ENCODE measurements around the gene ZCCHC7.
"Not testable (repeated sequence)": the region's sequence is repeated elsewhere in the genome, so short reads cannot be mapped to it uniquely, and the experiment has no call there.

Gene ZCCHC7

DNA sequence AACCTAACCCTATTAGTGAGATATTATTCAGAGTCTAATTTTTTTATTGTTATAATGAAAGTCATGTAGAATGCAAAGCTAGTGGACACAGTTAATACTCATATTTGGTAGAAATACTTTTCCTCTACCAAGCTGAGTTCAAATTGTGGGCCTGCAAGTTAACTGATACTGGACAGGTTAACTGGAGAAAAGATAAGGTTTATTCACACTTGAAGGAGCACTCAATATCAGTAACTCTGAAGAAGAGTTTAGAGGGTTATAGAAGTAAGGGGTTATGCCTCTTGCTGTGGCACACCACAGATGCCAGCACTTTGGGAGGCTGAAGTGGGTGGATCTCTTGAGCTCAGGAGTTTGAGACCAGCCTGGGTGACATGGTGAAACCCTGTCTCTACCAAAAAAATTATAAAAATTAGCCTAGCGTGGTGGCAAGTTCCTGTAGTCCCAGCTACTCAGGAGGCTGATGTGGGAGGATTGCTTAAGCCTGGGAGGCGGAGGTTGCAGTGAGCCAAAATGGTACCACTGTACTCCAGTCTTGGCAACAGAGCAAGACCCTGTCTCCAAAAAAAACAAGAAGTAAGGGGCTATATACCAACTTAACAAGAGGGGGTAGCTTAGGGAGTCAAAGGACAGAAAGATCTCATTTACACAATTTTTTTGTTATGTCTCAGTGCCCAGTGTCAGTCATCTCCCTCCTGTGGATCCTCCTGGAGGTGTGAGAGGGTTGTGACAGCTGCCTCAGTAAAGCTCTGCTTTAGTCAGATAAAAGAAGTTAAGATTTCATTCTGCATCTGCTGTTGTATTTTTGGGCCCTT is 180.9 kb downstream of the ZCCHC7 start:
- no peak for DNase-seq

DNA sequence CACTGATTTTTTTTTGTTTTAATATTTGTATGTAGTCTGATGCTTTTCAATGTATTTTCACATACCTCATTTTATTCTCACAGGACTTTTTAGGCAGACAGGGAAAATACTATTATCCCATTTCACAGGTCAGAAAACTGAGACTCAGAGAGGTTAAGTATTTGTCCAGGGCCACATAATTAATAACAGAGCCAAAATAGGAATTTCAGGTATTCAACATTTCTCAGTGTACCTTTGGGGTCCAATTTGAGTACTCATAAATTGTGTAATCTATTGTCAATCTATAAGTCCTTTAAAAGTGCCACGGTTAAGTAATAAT is 181.4 kb downstream of the ZCCHC7 start:
- DNase-seq: no peak

GRCh38 chr9:37302277-37302676 is 181.9 kb downstream of the ZCCHC7 start:
- no peak for DNase-seq

GRCh38 chr9:37303272-37303671 is 182.9 kb downstream of the ZCCHC7 start:
- not testable (repeated sequence) for DNase-seq

- DNase-seq: no peak
Observed at GRCh38 chr9:37309136-37309535, 188.8 kb downstream of the ZCCHC7 start.

GRCh38 chr9:37311938-37312708 is 191.7 kb downstream of the ZCCHC7 start:
- DNase-seq: no peak

DNA sequence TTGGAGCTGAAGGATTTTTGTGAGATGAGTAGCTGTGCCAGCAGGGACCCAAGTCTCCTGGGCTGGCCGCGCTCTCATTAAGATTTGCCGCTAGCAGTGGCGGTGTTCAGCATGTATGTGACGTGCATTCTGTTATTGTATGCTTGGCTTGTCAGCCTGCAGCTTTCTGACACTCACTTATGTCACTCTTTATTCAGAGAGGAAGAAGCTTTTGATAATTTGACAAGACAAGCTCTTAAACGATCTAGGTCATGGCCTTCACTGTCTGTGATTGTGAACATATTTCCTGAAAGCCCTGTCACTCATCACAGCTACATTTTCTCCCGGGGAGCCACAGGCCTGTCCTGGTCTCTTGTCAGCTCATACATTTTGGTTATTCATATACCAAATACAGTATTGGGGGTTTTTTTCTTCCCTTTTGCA is 203.9 kb downstream of the ZCCHC7 start:
- DNase-seq: no peak

- DNase-seq: no peak
Observed at GRCh38 chr9:37324691-37325490, 204.5 kb downstream of the ZCCHC7 start.

- DNase-seq: no peak
Observed at GRCh38 chr9:37325778-37326177, 205.4 kb downstream of the ZCCHC7 start.

DNA sequence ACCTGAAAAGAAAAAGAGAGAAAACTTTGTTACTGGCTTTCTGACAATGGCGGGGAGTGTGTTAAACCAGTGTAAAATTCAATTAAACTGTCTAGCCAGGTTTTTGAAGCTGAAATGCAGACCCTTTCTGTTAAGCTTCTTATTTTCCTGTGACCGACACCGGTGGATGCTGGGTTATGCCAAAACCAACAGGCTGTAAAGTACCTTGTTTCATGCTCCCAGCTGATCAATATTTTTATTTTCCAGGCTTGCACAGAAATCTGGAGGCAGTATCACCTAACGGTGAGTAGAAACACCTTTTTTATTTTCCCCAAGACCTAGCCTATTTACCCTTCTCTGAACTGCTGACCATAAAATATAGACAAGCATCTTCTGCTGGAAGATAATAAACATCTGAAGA is 207.2 kb downstream of the ZCCHC7 start:
- no peak for DNase-seq

DNA sequence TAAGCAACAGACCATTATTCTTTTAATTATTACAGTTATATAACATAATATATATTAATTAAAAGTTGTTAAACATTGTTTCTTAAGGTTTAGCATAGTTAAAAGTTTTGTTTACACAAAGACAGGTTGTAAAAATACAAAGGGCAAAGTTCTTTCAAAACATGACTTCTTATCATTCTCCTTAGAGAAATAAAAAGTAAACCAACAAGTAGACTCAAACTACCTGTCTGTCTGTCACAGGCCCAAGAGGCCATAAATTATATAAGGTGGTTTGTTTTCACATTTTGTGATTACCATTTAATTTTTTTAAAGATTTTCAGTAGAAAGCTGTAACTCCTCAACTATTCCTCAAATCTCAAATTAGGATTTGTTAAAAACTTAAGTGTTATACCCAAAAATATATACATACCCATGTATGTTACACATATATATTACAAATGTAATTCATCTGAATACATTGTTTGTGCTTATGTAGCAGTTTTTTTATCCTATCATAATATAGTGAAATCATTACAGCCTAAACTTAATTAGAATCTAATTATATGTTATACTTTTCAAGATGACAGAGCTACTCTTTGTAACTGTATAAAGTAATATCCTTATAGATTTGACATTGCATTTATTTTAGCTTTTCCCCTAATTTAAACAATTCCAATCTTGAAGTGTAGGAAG is 208.3 kb downstream of the ZCCHC7 start:
- no peak for DNase-seq

DNA sequence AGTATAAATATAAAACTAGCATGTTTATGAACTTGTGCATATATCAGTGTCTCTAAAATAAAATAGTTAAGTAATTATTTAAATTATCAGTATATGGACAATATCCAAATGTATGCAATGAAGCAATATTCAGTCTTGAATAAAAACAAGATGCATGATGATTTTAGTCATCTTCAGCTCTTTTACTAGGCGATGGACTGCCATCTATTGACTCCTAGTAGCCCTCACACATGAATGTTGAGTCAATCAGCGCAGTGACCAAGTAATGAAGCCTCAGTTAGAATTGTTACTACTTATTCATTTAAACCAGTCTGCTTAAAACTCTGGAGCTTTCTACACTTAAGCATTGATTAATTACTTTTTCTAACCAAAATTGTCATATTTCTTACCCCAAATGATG is 209.2 kb downstream of the ZCCHC7 start:
- DNase-seq: no peak

DNA sequence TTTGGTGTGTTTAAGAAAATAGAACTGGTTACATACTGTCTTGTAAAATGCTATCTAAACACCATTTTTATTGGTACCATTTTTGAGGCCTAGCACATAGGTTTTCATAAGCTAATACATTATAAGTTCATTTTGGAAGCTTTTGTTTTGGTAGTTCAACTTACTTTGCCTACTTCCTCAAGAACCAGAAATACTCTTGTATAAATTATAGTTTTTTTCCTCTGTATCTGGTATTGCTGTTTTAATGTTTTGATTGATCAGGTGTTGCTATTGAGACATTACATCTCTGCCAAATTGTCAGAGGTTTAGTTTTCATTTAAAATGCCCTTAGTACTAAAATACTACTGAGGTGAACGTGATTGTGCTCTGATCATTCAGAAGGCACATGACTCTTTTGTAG is 211.5 kb downstream of the ZCCHC7 start:
- DNase-seq: no peak

GRCh38 chr9:37332578-37332977 is 212.2 kb downstream of the ZCCHC7 start:
- no peak for DNase-seq

DNA sequence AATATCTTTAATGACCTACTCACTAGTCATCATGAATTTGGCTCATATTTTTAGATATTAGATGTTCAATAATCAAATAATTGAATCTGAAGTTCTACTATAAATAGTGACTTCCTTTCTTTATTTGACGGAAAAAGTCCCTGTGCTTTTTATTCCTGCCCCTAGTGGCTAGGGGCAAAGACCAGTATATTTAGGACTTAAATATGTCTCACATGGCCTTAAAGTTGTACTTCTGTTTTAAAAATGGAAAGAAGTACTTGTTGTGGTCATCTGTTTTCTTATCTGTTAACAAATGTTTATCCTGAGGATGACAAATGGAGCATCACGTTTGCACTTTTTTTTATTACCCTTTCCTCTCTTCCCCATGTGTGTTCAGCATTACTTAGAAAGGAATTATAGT is 212.9 kb downstream of the ZCCHC7 start:
- DNase-seq: no peak

- no peak for DNase-seq
Observed at GRCh38 chr9:37335238-37335637, 214.9 kb downstream of the ZCCHC7 start.

GRCh38 chr9:37336150-37336549 is 215.8 kb downstream of the ZCCHC7 start:
- no peak for DNase-seq

GRCh38 chr9:37337301-37337890 is 217.0 kb downstream of the ZCCHC7 start:
- DNase-seq: no peak

DNA sequence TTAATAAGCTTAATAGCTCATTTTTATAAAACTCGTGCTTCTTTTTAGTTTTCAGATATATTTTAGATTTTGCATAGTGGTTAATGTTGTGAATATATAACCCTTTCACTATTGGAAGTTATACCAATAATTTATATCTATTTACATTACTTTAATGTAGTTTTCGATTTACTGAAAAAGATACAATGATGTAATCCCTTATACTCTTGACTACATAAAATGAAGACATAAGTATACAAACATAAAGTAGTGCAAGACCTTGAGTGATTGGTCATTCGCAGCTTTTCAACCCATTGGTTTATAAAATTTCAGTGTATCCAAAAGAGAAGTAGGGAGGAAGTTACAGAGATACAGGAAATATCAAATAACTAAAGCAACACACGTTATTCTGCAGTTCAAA is 217.8 kb downstream of the ZCCHC7 start:
- no peak for DNase-seq

GRCh38 chr9:37339923-37340322 is 219.5 kb downstream of the ZCCHC7 start:
- no peak for DNase-seq

GRCh38 chr9:37340961-37341360 is 220.6 kb downstream of the ZCCHC7 start:
- DNase-seq: no peak

GRCh38 chr9:37341704-37342103 is 221.3 kb downstream of the ZCCHC7 start:
- DNase-seq: no peak

DNA sequence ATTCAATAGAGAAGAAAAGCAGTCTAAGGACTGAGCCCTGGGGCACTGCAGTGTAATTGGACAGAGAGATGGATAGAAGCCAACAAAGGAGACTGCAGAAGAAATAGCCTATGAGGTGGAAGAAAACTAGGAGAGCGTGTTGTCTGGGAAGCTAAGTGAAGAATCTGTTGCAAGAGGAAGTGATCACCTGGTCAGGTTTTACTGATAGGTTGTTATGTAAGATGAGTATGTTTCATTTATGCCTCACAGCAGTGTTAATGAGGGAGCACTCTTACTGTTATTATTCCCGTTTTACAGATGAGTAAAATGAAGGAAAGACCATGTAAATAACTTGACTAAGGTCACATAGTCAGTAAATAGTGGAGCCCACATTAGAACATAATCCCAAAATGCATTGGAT is 222.1 kb downstream of the ZCCHC7 start:
- no peak for DNase-seq

Measured in activated naive CD4-positive, alpha-beta T cell (primary cell).